HepG2 (cell line): Measurements from ENCODE around the gene SERPINF2. TPM values are rescaled to one million over a fixed set of nuclear protein-coding genes. Genes with fewer than 3 reads are reported as not detected.
A peak's percentile ranks its signal among the peaks of the same experiment; 100 is the strongest.

Experiments used
- AGO1 ChIP-seq: fragments of 200-400 bp; formaldehyde crosslinking; IDR thresholded peaks from 2 replicates; pipeline ENCODE4 v1.6.1; 2017; ENCODE audit warnings: mild to moderate bottlenecking, low read depth, low read length, moderate library complexity; ENCODE audit not compliant: poor library complexity, severe bottlenecking
- ATF1 ChIP-seq: IDR thresholded peaks from 2 replicates; pipeline ENCODE4 v1.6.1; 2016; ENCODE audit warnings: mild to moderate bottlenecking, control low read depth
- BRF2 ChIP-seq: sonication (generic); formaldehyde crosslinking; IDR thresholded peaks from 2 replicates; pipeline ENCODE4 v1.8.1; 2022; ENCODE audit warnings: mild to moderate bottlenecking, missing genetic modification reagents
- HES4 ChIP-seq: sonication (generic); formaldehyde crosslinking; IDR thresholded peaks from 2 replicates; pipeline ENCODE4 v1.9.0; 2021; ENCODE audit warnings: mild to moderate bottlenecking, missing genetic modification reagents, borderline replicate concordance
- IKZF5 ChIP-seq: IDR thresholded peaks from 2 replicates; pipeline ENCODE4 v1.6.1; 2018; ENCODE audit warnings: missing genetic modification reagents, mild to moderate bottlenecking, missing compliant biosample characterization
- KAT7 ChIP-seq: IDR thresholded peaks from 2 replicates; pipeline ENCODE4 v1.6.1; 2018; ENCODE audit warnings: borderline replicate concordance, missing compliant biosample characterization
- MAFK ChIP-seq, 2 experiments: IDR thresholded peaks in 1 of 2; conservative IDR thresholded peaks in 1 of 2; 2 replicates each; pipeline ENCODE4 v1.6.1; 2011; ENCODE audit warnings: improper control_type of control experiment in 2 of 2, low read length in 2 of 2
- MBNL3 ChIP-seq: fragments of 250-450 bp; sonication (Bioruptor Pico); conservative IDR thresholded peaks from 2 replicates; pipeline ENCODE4 v1.8.0; 2022; ENCODE audit warnings: mild to moderate bottlenecking, inconsistent platforms
- POGZ ChIP-seq: sonication (generic); formaldehyde crosslinking; IDR thresholded peaks from 2 replicates; pipeline ENCODE4 v1.4.0; 2020; ENCODE audit warnings: mild to moderate bottlenecking, missing genetic modification reagents
- RBM39 ChIP-seq: fragments of 200-400 bp; formaldehyde crosslinking; IDR thresholded peaks from one replicate; pipeline ENCODE4 v1.6.1; 2018; ENCODE audit warnings: antibody characterized with exemption, mild to moderate bottlenecking, low read depth, low read length; ENCODE audit not compliant: poor library complexity, severe bottlenecking
- RERE ChIP-seq: IDR thresholded peaks from 2 replicates; pipeline ENCODE4 v1.6.1; 2016; ENCODE audit warnings: low read depth, missing genetic modification reagents, missing compliant biosample characterization
- SIX1 ChIP-seq: sonication (generic); formaldehyde crosslinking; IDR thresholded peaks from 2 replicates; pipeline ENCODE4 v1.4.0; 2020; ENCODE audit warnings: missing genetic modification reagents, borderline replicate concordance
- SP140L ChIP-seq: sonication (generic); formaldehyde crosslinking; IDR thresholded peaks from 2 replicates; pipeline ENCODE4 v1.4.0; 2020; ENCODE audit warnings: missing genetic modification reagents, borderline replicate concordance
- SRY ChIP-seq: sonication (generic); formaldehyde crosslinking; IDR thresholded peaks from 2 replicates; pipeline ENCODE4 v1.8.0; 2022; ENCODE audit warnings: mild to moderate bottlenecking, missing genetic modification reagents
- YEATS4 ChIP-seq: sonication (generic); formaldehyde crosslinking; IDR thresholded peaks from 2 replicates; pipeline ENCODE4 v1.4.0; 2020; ENCODE audit warnings: missing genetic modification reagents, borderline replicate concordance
- ZBTB44 ChIP-seq: sonication (generic); formaldehyde crosslinking; IDR thresholded peaks from 2 replicates; pipeline ENCODE4 v1.4.0; 2020; ENCODE audit warnings: missing genetic modification reagents
- ZKSCAN8 ChIP-seq: IDR thresholded peaks from 2 replicates; pipeline ENCODE4 v1.6.1; 2016; ENCODE audit warnings: borderline replicate concordance, missing genetic modification reagents, missing compliant biosample characterization
- ZNF33B ChIP-seq: sonication (generic); formaldehyde crosslinking; IDR thresholded peaks from 2 replicates; pipeline ENCODE4 v1.5.1; 2020; ENCODE audit warnings: mild to moderate bottlenecking, missing genetic modification reagents
- ZNF550 ChIP-seq: sonication (generic); formaldehyde crosslinking; IDR thresholded peaks from 2 replicates; pipeline ENCODE4 v1.4.0; 2020; ENCODE audit warnings: mild to moderate bottlenecking, missing genetic modification reagents, borderline replicate concordance
- ZNF747 ChIP-seq: sonication (generic); formaldehyde crosslinking; IDR thresholded peaks from 2 replicates; pipeline ENCODE4 v1.8.1; 2023; ENCODE audit warnings: missing genetic modification reagents, mild to moderate bottlenecking, borderline replicate concordance
- polyA plus RNA-seq, 8 experiments: library from polyadenylated mRNA; depleted of rRNA in 3 of 8; stranded (reverse) in 7 of 8; unstranded in 1 of 8; fragments of >200 nt; fragmentation: Illumina TruSeq in 4 of 8; extraction: Trizol in 4 of 8; gene quantifications; 2 replicates each; pipeline versions ENCODE4 v1.2.1 to v1.2.3, GENCODE V29; 2011 to 2016; ENCODE audit warnings: low read depth in 4 of 8, missing spikeins in 1 of 8, mixed read lengths in 1 of 8; ENCODE audit not compliant: insufficient read depth in 1 of 8
- total RNA-seq, 5 experiments: library from RNA; depleted of rRNA; stranded (reverse); fragments of >200 nt; fragmentation: Illumina TruSeq; extraction: Trizol; gene quantifications; 2 replicates each; pipeline ENCODE4 v1.2.3, GENCODE V29; 2016; ENCODE audit warnings: low read depth in 1 of 5

Gene SERPINF2
- total and polyA plus RNA-seq, 2 of the 13 experiments (the other 11 are each of a cell fraction or from before 2014, with no cell fraction given), result 309 to 548 TPM

- TF ChIP-seq HES4 (CRISPR knock-in tag), result 0 out of 2 replicates have a peak, but pooled peaks have one; percentile 34
- TF ChIP-seq SIX1 (CRISPR knock-in tag), result no peak
- peak; percentile 43; the same call in 1 of the 2 replicates for TF ChIP-seq POGZ
- no peak for TF ChIP-seq KAT7 (CRISPR knock-in tag)
- TF ChIP-seq SP140L, result no peak
- no peak for TF ChIP-seq RBM39
- TF ChIP-seq ATF1, result peak; percentile 55; the same call in 1 of the 2 replicates
- no peak for TF ChIP-seq ZNF747 (CRISPR knock-in tag)
- TF ChIP-seq SRY (CRISPR knock-in tag), result peak; percentile 43; the same call in 1 of the 2 replicates
- no peak for TF ChIP-seq ZBTB44 (CRISPR knock-in tag)
- TF ChIP-seq ZKSCAN8 (CRISPR knock-in tag), result no peak
- TF ChIP-seq IKZF5 (CRISPR knock-in tag), result no peak
- no peak for TF ChIP-seq BRF2
- TF ChIP-seq ZNF550 (CRISPR knock-in tag), result no peak
- TF ChIP-seq MBNL3 (CRISPR knock-in tag), result no peak
- TF ChIP-seq MAFK (conservative IDR thresholded peaks at IDR 0.05 in 1 of 2, IDR thresholded peaks at IDR 0.05 in 1 of 2; ENCODE audit: low read length in 2 of 2), result peak; percentile 78 to 90
- no peak for TF ChIP-seq YEATS4 (CRISPR knock-in tag)
- TF ChIP-seq AGO1, result no peak
- TF ChIP-seq RERE (CRISPR knock-in tag), result no peak
- TF ChIP-seq ZNF33B (CRISPR knock-in tag), result no peak; the same call in 1 of the 2 replicates
Measured at GRCh38 chr17:1716912-1717695, 25.6 kb upstream of the SERPINF2 start (continued).
